ENCODE measurements around the gene GADD45A. TPM values are rescaled to one million over a fixed set of nuclear protein-coding genes. Genes with fewer than 3 reads are reported as not detected.

GADD45A gene
- total and polyA plus RNA-seq, 9 of the 15 experiments (the other 6 are each of a cell fraction or from before 2014, with no cell fraction given), result 21.3 to 156 (median 62.1) TPM

DNA sequence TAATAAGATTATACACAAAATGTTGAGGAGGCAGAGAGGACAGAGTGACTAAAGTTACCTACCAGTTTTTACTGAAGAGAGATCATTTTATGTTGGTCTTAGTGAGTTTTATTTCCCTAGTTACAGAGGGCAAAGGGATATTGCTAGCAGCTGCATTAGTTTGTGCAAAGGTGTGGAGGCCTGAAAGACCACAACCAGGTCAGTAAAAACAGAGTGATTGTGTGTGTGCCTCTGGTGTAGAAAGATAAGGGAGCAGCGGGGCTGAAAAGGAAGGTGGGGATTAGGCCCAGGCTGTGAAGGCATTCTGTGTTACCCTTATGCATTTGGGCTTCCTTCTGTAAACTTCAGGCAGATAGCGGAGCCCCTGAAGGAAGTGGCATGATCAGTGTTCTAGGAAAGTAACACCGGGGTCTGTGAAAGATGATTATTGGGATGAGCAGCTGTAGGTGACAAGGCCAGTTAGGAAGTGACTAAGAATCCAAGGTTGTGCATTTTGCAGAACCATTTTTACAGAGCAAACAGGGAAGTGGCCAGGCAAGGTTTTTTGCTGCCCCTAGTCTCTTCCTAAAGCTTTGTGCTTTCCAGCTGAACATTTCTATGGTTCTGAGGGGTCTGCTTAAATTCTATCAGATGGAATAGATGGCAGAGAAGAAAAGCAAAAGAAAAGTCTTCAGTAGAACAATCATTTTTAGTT is 3.7 kb downstream of the GADD45A start (continued):
- TF ChIP-seq, protein P1, sequence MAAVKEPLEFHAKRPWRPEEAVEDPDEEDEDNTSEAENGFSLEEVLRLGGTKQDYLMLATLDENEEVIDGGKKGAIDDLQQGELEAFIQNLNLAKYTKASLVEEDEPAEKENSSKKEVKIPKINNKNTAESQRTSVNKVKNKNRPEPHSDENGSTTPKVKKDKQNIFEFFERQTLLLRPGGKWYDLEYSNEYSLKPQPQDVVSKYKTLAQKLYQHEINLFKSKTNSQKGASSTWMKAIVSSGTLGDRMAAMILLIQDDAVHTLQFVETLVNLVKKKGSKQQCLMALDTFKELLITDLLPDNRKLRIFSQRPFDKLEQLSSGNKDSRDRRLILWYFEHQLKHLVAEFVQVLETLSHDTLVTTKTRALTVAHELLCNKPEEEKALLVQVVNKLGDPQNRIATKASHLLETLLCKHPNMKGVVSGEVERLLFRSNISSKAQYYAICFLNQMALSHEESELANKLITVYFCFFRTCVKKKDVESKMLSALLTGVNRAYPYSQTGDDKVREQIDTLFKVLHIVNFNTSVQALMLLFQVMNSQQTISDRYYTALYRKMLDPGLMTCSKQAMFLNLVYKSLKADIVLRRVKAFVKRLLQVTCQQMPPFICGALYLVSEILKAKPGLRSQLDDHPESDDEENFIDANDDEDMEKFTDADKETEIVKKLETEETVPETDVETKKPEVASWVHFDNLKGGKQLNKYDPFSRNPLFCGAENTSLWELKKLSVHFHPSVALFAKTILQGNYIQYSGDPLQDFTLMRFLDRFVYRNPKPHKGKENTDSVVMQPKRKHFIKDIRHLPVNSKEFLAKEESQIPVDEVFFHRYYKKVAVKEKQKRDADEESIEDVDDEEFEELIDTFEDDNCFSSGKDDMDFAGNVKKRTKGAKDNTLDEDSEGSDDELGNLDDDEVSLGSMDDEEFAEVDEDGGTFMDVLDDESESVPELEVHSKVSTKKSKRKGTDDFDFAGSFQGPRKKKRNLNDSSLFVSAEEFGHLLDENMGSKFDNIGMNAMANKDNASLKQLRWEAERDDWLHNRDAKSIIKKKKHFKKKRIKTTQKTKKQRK (IDR thresholded peaks at IDR 0.05; ENCODE audit: borderline replicate concordance, low read depth, low read length), result no peak
- TF ChIP-seq FOXP1 (CRISPR knock-in tag; IDR thresholded peaks at IDR 0.05) (peak; percentile 86), MTF1 (CRISPR knock-in tag; IDR thresholded peaks at IDR 0.05; ENCODE audit: borderline replicate concordance) (no peak), CREBBP (IDR thresholded peaks at IDR 0.05; ENCODE audit: low read depth, low read length) (no peak), CCAR2 (IDR thresholded peaks at IDR 0.05; ENCODE audit: low read depth, low read length) (no peak), HDAC8 (tag; IDR thresholded peaks at IDR 0.05) (no peak), NFIX (CRISPR knock-in tag; IDR thresholded peaks at IDR 0.05; ENCODE audit: low read depth) (no peak), ETV1 (tag; conservative IDR thresholded peaks at IDR 0.05; ENCODE audit: low read depth) (peak; percentile 46), NFYB (IDR thresholded peaks at IDR 0.05; ENCODE audit: extremely low read depth, insufficient read length) (no peak), BRF1 (IDR thresholded peaks at IDR 0.05; ENCODE audit: borderline replicate concordance, extremely low read depth, insufficient read length) (no peak), U2AF1 (optimal IDR thresholded peaks at IDR 0.05; ENCODE audit: low read depth, low read length) (no peak), MCM7 (IDR thresholded peaks at IDR 0.05) (no peak), LCOR (CRISPR knock-in tag; IDR thresholded peaks at IDR 0.05) (peak; percentile 82), ZNF77 (CRISPR knock-in tag; IDR thresholded peaks at IDR 0.05) (0 out of 2 replicates have a peak, but pooled peaks have one; percentile 10), RB1 (IDR thresholded peaks at IDR 0.05; ENCODE audit: low read depth) (0 out of 2 replicates have a peak, but pooled peaks have one; percentile 50)
- TF ChIP-seq, protein P2, sequence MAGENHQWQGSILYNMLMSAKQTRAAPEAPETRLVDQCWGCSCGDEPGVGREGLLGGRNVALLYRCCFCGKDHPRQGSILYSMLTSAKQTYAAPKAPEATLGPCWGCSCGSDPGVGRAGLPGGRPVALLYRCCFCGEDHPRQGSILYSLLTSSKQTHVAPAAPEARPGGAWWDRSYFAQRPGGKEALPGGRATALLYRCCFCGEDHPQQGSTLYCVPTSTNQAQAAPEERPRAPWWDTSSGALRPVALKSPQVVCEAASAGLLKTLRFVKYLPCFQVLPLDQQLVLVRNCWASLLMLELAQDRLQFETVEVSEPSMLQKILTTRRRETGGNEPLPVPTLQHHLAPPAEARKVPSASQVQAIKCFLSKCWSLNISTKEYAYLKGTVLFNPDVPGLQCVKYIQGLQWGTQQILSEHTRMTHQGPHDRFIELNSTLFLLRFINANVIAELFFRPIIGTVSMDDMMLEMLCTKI (IDR thresholded peaks at IDR 0.05; ENCODE audit: partially characterized antibody), result no peak
- TF ChIP-seq, protein P3, sequence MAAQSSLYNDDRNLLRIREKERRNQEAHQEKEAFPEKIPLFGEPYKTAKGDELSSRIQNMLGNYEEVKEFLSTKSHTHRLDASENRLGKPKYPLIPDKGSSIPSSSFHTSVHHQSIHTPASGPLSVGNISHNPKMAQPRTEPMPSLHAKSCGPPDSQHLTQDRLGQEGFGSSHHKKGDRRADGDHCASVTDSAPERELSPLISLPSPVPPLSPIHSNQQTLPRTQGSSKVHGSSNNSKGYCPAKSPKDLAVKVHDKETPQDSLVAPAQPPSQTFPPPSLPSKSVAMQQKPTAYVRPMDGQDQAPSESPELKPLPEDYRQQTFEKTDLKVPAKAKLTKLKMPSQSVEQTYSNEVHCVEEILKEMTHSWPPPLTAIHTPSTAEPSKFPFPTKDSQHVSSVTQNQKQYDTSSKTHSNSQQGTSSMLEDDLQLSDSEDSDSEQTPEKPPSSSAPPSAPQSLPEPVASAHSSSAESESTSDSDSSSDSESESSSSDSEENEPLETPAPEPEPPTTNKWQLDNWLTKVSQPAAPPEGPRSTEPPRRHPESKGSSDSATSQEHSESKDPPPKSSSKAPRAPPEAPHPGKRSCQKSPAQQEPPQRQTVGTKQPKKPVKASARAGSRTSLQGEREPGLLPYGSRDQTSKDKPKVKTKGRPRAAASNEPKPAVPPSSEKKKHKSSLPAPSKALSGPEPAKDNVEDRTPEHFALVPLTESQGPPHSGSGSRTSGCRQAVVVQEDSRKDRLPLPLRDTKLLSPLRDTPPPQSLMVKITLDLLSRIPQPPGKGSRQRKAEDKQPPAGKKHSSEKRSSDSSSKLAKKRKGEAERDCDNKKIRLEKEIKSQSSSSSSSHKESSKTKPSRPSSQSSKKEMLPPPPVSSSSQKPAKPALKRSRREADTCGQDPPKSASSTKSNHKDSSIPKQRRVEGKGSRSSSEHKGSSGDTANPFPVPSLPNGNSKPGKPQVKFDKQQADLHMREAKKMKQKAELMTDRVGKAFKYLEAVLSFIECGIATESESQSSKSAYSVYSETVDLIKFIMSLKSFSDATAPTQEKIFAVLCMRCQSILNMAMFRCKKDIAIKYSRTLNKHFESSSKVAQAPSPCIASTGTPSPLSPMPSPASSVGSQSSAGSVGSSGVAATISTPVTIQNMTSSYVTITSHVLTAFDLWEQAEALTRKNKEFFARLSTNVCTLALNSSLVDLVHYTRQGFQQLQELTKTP (IDR thresholded peaks at IDR 0.05; ENCODE audit: low read depth in 1 of 2, partially characterized antibody in 2 of 2), result peak in 1 of 2 experiments; percentile 84
